ENCODE measurements around the gene RADX. TPM values are rescaled to one million over a fixed set of nuclear protein-coding genes. Genes with fewer than 3 reads are reported as not detected.

RADX gene
- total RNA-seq, 3 donors from 2014 or later (not counting 1 experiment from before 2014, with no cell fraction given), result 4.6 to 7.5 (median 7.2) TPM

DNA sequence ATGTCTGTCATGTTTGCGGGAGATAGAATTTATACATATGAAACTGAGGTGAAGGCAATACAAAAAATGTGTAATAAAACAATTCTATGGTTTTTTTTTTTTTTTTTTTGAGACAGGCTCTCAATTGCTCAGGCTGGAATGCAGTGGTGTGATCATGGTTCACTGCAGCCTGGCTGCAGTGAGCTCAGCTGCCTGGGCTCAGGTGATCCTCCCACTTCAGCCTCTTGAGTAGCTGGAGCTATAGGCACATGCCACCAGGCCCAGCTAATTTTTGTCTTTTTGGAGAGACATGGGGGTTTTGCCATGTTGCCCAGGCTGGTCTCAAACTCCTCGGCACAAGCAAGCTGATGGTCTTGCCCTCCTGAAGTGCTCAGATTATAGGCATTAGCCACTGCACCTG, 10.1 kb downstream of the RADX start:
- intact Hi-C loops (cut with micrococcal nuclease), result no loop called here
- DNase-seq, result no peak
- no peak overlapping the region for H3K4me3 ChIP-seq (ENCODE audit: low read length)
- no peaks in the 10 kb centered on the region for H3K9me3 ChIP-seq (ENCODE audit: control insufficient read depth, insufficient read depth, low read length)
- H3K27ac Mint-ChIP-seq, result no peak overlapping the region
- no peaks in the 10 kb centered on the region for H3K36me3 Mint-ChIP-seq
- H3K4me1 Mint-ChIP-seq, result no peaks in the 10 kb centered on the region
- TF ChIP-seq, protein P1, sequence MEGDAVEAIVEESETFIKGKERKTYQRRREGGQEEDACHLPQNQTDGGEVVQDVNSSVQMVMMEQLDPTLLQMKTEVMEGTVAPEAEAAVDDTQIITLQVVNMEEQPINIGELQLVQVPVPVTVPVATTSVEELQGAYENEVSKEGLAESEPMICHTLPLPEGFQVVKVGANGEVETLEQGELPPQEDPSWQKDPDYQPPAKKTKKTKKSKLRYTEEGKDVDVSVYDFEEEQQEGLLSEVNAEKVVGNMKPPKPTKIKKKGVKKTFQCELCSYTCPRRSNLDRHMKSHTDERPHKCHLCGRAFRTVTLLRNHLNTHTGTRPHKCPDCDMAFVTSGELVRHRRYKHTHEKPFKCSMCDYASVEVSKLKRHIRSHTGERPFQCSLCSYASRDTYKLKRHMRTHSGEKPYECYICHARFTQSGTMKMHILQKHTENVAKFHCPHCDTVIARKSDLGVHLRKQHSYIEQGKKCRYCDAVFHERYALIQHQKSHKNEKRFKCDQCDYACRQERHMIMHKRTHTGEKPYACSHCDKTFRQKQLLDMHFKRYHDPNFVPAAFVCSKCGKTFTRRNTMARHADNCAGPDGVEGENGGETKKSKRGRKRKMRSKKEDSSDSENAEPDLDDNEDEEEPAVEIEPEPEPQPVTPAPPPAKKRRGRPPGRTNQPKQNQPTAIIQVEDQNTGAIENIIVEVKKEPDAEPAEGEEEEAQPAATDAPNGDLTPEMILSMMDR (IDR thresholded peaks at IDR 0.05), result no peak
- no peaks in the 10 kb centered on the region for H3K4me1 ChIP-seq (ENCODE audit: control insufficient read depth, insufficient read depth, low read length)
- WGBS (ENCODE audit: insufficient coverage), result 100% methylated on average over 2 of the region's 2 CpGs
- no peak for ATAC-seq
- H3K27me3 ChIP-seq (ENCODE audit: control insufficient read depth, insufficient read depth, low read length), result no peaks in the 10 kb centered on the region
- no peaks in the 10 kb centered on the region for H3K27me3 Mint-ChIP-seq (ENCODE audit: low read depth in 2 of 2)
- no peaks in the 10 kb centered on the region for H3K36me3 ChIP-seq (ENCODE audit: control insufficient read depth, insufficient read depth, low read length)
- H3K4me3 Mint-ChIP-seq, result no peak overlapping the region
- no peaks in the 10 kb centered on the region for H3K9me3 Mint-ChIP-seq
- H3K27ac ChIP-seq (ENCODE audit: low read length), result no peak overlapping the region

DNA sequence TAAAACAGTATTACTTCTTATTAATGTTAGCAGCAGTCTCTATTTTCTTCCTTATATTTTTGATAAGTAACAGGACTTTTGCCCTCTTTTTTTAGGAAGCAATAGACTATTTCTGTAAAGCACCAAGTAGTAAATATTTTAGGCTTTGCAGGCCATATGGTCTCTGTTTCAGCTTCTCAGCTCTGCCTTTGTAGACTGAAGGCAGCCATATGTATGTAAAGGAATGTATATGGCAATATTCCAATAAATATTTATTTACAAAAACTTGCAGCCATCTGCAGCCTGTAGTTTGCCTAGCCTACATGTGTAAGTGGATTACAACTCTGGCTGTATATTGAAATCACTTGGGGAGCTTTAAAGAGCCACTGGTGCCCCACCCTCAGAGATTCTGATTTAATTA, 15.0 kb downstream of the RADX start:
- Histone ChIP-seq H3K9me3 (ENCODE audit: control insufficient read depth, insufficient read depth, low read length) (no peaks in the 10 kb centered on the region), H3K36me3 (ENCODE audit: control insufficient read depth, insufficient read depth, low read length) (no peaks in the 10 kb centered on the region), H3K4me3 (ENCODE audit: low read length) (no peak overlapping the region), H3K4me1 (ENCODE audit: control insufficient read depth, insufficient read depth, low read length) (no peaks in the 10 kb centered on the region), H3K27me3 (ENCODE audit: control insufficient read depth, insufficient read depth, low read length) (no peaks in the 10 kb centered on the region), H3K27ac (ENCODE audit: low read length) (no peak overlapping the region)
- Mint-ChIP-seq H3K4me3 (no peak overlapping the region), H3K27ac (no peak overlapping the region), H3K27me3 (ENCODE audit: low read depth in 2 of 2) (no peaks in the 10 kb centered on the region), H3K36me3 (no peaks in the 10 kb centered on the region), H3K9me3 (no peaks in the 10 kb centered on the region), H3K4me1 (no peaks in the 10 kb centered on the region)
- DNase-seq, result no peak
- no peak for ATAC-seq
- intact Hi-C loops (cut with micrococcal nuclease), result no loop called here
- TF ChIP-seq, protein P1 (IDR thresholded peaks at IDR 0.05), result no peak

DNA sequence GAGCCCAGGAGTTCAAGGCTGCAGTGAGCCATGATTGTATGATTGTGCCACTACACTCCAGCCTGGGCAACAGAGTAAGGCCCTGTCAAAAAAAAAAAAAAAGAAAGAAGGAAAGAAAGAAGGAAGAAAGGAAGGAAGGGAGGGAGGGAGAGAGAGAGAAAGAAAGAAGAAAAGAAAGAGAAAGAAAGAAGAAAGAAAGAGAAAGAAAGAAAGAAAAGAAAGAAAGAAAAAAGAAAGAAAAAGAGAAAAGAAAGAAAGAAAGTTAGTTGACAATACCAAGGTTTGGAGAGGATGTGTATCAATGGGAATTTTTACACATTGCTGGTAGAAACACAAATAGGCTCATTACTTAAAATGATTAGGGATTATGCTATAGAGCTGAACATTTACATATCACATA, 19.8 kb downstream of the RADX start:
- no peaks in the 10 kb centered on the region for H3K36me3 ChIP-seq (ENCODE audit: control insufficient read depth, insufficient read depth, low read length)
- no peaks in the 10 kb centered on the region for H3K4me1 ChIP-seq (ENCODE audit: control insufficient read depth, insufficient read depth, low read length)
- H3K9me3 Mint-ChIP-seq, result no peaks in the 10 kb centered on the region
- no peaks in the 10 kb centered on the region for H3K27me3 Mint-ChIP-seq (ENCODE audit: low read depth in 2 of 2)
- DNase-seq, result no peak
- H3K4me3 ChIP-seq (ENCODE audit: low read length), result no peak overlapping the region
- no peaks in the 10 kb centered on the region for H3K4me1 Mint-ChIP-seq
- H3K27ac ChIP-seq (ENCODE audit: low read length), result no peak overlapping the region
- H3K27ac Mint-ChIP-seq, result no peak overlapping the region
- H3K4me3 Mint-ChIP-seq, result no peak overlapping the region
- no peaks in the 10 kb centered on the region for H3K36me3 Mint-ChIP-seq
- H3K27me3 ChIP-seq (ENCODE audit: control insufficient read depth, insufficient read depth, low read length), result no peaks in the 10 kb centered on the region
- intact Hi-C loops (cut with micrococcal nuclease), result no loop called here
- TF ChIP-seq, protein P1 (IDR thresholded peaks at IDR 0.05), result no peak
- ATAC-seq, result no peak
- no peaks in the 10 kb centered on the region for H3K9me3 ChIP-seq (ENCODE audit: control insufficient read depth, insufficient read depth, low read length)
